Measurements from ENCODE around the gene KYNU.

KYNU gene

DNA sequence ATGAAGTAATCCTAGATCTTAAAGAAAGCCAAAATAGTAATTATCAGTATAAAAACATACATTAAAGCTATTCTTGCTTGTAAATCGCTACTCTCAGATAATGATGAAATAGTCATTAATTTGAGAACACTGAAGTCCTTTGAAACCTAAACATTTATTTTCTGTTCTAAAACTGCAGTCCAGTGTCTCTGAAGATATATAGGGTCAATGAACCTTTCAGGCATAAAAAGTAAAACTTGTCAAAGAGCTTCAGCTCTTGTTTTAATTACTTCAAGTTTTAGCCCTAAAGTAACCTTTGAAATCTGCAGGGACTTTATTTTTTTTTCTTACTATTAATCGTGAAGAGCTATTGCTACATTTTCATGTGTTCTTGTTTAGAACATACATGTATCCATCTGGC is 116.3 kb downstream of the KYNU start (continued):
- TF ChIP-seq, protein P1, sequence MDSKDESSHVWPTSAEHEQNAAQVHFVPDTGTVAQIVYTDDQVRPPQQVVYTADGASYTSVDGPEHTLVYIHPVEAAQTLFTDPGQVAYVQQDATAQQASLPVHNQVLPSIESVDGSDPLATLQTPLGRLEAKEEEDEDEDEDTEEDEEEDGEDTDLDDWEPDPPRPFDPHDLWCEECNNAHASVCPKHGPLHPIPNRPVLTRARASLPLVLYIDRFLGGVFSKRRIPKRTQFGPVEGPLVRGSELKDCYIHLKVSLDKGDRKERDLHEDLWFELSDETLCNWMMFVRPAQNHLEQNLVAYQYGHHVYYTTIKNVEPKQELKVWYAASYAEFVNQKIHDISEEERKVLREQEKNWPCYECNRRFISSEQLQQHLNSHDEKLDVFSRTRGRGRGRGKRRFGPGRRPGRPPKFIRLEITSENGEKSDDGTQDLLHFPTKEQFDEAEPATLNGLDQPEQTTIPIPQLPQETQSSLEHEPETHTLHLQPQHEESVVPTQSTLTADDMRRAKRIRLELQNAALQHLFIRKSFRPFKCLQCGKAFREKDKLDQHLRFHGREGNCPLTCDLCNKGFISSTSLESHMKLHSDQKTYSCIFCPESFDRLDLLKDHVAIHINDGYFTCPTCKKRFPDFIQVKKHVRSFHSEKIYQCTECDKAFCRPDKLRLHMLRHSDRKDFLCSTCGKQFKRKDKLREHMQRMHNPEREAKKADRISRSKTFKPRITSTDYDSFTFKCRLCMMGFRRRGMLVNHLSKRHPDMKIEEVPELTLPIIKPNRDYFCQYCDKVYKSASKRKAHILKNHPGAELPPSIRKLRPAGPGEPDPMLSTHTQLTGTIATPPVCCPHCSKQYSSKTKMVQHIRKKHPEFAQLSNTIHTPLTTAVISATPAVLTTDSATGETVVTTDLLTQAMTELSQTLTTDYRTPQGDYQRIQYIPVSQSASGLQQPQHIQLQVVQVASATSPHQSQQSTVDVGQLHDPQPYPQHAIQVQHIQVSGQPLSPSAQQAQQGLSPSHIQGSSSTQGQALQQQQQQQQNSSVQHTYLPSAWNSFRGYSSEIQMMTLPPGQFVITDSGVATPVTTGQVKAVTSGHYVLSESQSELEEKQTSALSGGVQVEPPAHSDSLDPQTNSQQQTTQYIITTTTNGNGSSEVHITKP (tag by site-specific recombination; IDR thresholded peaks at IDR 0.05): no peak
- no peak for TF ChIP-seq ZNF292 (tag by site-specific recombination; IDR thresholded peaks at IDR 0.05; ENCODE audit: borderline replicate concordance, low read depth)
- no peak for TF ChIP-seq BCL11B (tag by site-specific recombination; IDR thresholded peaks at IDR 0.05; ENCODE audit: low read depth)
- no peak for TF ChIP-seq ZNF596 (tag by site-specific recombination; IDR thresholded peaks at IDR 0.05)
- TF ChIP-seq ZNF423 (tag by site-specific recombination; IDR thresholded peaks at IDR 0.05): no peak
- no peak for TF ChIP-seq ZNF184 (tag by site-specific recombination; IDR thresholded peaks at IDR 0.05)
- TF ChIP-seq SETDB1 (IDR thresholded peaks at IDR 0.05; ENCODE audit: insufficient read length, low read length): no peak
- no peak for TF ChIP-seq ZNF555 (tag by site-specific recombination; conservative IDR thresholded peaks at IDR 0.05)
- no peak for TF ChIP-seq GLIS1 (tag by site-specific recombination; IDR thresholded peaks at IDR 0.05)
- no peak for TF ChIP-seq ZBTB48 (tag by site-specific recombination; IDR thresholded peaks at IDR 0.05)

DNA sequence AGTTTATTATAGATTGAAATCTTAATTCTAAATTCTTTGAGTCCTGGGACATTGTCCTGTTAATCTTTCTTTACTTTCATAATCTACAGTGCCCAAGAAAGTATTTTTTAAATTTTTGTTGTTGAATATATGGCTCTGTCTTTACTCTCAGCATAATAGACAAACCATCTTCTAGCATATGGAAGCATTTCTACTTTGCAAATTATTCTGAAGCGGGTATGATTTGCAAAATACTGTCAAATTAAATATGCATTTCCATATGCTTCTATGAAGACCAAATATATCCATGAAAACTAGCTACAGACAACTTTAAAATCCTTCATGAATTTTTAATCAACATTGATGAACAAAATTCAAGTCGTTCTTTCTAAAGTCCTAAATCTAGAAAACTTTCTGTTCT is 117.2 kb downstream of the KYNU start:
- POLR2A ChIA-PET: no interaction called here
- H3K27ac ChIP-seq (ENCODE audit: extremely low read depth, low read depth, low read length): no peak overlapping the region
- peaks cover 15% of the 10 kb centered on the region for H3K4me1 ChIP-seq (ENCODE audit: control insufficient read depth, insufficient read depth, low read length)
- no peak overlapping the region for H3K4me3 ChIP-seq (ENCODE audit: low read depth, low read length)
- no peak for TF ChIP-seq ZNF112 (tag by site-specific recombination; IDR thresholded peaks at IDR 0.05)
- TF ChIP-seq ZFHX2 (tag by site-specific recombination; conservative IDR thresholded peaks at IDR 0.05): no peak
- no peak for TF ChIP-seq TRIM28 (IDR thresholded peaks at IDR 0.05; ENCODE audit: borderline replicate concordance, low read length)
- TF ChIP-seq ZNF114 (tag by site-specific recombination; IDR thresholded peaks at IDR 0.05): no peak
- TF ChIP-seq, protein P2, sequence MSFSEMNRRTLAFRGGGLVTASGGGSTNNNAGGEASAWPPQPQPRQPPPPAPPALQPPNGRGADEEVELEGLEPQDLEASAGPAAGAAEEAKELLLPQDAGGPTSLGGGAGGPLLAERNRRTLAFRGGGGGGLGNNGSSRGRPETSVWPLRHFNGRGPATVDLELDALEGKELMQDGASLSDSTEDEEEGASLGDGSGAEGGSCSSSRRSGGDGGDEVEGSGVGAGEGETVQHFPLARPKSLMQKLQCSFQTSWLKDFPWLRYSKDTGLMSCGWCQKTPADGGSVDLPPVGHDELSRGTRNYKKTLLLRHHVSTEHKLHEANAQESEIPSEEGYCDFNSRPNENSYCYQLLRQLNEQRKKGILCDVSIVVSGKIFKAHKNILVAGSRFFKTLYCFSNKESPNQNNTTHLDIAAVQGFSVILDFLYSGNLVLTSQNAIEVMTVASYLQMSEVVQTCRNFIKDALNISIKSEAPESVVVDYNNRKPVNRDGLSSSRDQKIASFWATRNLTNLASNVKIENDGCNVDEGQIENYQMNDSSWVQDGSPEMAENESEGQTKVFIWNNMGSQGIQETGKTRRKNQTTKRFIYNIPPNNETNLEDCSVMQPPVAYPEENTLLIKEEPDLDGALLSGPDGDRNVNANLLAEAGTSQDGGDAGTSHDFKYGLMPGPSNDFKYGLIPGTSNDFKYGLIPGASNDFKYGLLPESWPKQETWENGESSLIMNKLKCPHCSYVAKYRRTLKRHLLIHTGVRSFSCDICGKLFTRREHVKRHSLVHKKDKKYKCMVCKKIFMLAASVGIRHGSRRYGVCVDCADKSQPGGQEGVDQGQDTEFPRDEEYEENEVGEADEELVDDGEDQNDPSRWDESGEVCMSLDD (tag by site-specific recombination; IDR thresholded peaks at IDR 0.05): no peak
- TF ChIP-seq ZNF2 (tag by site-specific recombination; IDR thresholded peaks at IDR 0.05): no peak
- TF ChIP-seq, protein P3, sequence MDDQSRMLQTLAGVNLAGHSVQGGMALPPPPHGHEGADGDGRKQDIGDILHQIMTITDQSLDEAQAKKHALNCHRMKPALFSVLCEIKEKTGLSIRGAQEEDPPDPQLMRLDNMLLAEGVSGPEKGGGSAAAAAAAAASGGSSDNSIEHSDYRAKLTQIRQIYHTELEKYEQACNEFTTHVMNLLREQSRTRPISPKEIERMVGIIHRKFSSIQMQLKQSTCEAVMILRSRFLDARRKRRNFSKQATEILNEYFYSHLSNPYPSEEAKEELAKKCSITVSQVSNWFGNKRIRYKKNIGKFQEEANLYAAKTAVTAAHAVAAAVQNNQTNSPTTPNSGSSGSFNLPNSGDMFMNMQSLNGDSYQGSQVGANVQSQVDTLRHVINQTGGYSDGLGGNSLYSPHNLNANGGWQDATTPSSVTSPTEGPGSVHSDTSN (CRISPR knock-in tag; IDR thresholded peaks at IDR 0.05): no peak
- no peak for TF ChIP-seq KLF9 (tag by site-specific recombination; IDR thresholded peaks at IDR 0.05; ENCODE audit: low read depth)
- no peak for TF ChIP-seq SETDB1 (IDR thresholded peaks at IDR 0.05; ENCODE audit: insufficient read length, low read length)
- no peak for TF ChIP-seq ZNF677 (tag by site-specific recombination; IDR thresholded peaks at IDR 0.05)
- no peak for TF ChIP-seq ZNF571 (tag by site-specific recombination; IDR thresholded peaks at IDR 0.05)
- no peak for TF ChIP-seq KLF7 (tag by site-specific recombination; IDR thresholded peaks at IDR 0.05; ENCODE audit: borderline replicate concordance)
- TF ChIP-seq, protein P4, sequence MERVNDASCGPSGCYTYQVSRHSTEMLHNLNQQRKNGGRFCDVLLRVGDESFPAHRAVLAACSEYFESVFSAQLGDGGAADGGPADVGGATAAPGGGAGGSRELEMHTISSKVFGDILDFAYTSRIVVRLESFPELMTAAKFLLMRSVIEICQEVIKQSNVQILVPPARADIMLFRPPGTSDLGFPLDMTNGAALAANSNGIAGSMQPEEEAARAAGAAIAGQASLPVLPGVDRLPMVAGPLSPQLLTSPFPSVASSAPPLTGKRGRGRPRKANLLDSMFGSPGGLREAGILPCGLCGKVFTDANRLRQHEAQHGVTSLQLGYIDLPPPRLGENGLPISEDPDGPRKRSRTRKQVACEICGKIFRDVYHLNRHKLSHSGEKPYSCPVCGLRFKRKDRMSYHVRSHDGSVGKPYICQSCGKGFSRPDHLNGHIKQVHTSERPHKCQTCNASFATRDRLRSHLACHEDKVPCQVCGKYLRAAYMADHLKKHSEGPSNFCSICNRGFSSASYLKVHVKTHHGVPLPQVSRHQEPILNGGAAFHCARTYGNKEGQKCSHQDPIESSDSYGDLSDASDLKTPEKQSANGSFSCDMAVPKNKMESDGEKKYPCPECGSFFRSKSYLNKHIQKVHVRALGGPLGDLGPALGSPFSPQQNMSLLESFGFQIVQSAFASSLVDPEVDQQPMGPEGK (tag by site-specific recombination; IDR thresholded peaks at IDR 0.05): no peak
- CTCF ChIA-PET: interaction anchor here (0.6 kb wide), 1 partner anchor 44 kb away, joined by 3 read pairs; no protein-coding TSS in a partner anchor
- H3K9me3 ChIP-seq (ENCODE audit: control insufficient read depth, insufficient read depth, low read depth, low read length): no peaks in the 10 kb centered on the region
- H3K36me3 ChIP-seq (ENCODE audit: control insufficient read depth in 2 of 2, insufficient read depth in 1 of 2, low read length in 2 of 2): no peaks in the 10 kb centered on the region

Measured in HEK293 (cell line).